Thyroid gland (tissue), 4 donors: ENCODE measurements around the gene PSMA4. TPM values are rescaled to one million over a fixed set of nuclear protein-coding genes. Genes with fewer than 3 reads are reported as not detected.
A peak's percentile ranks its signal among the peaks of the same experiment; 100 is the strongest.

Experiments used
- DNase-seq, 2 donors: peaks; one replicate each; pipeline ENCODE4 v3.0.0-alpha.2; 2019
- H3K27ac ChIP-seq, 3 donors: fragments of 200-600 bp; sonication (generic); 1 replicate in 2 of 3; 2 replicates in 1 of 3; pipeline ENCODE4 v1.5.1; 2016 to 2019; ENCODE audit warnings: mild to moderate bottlenecking in 1 of 3, moderate library complexity in 1 of 3
- H3K27me3 ChIP-seq: fragments of 200-600 bp; sonication (generic); one replicate; pipeline ENCODE4 v1.5.1; 2019
- H3K36me3 ChIP-seq, 2 donors: fragments of 200-600 bp; sonication (generic); one replicate each; pipeline ENCODE4 v1.5.1; 2016 to 2019
- H3K4me1 ChIP-seq, 2 donors: fragments of 200-600 bp; sonication (generic); one replicate each; pipeline ENCODE4 v1.5.1; 2017 to 2019
- H3K4me3 ChIP-seq, 3 donors: fragments of 200-600 bp; sonication (generic); replicated peaks in 1 of 3; 1 replicate in 2 of 3; 2 replicates in 1 of 3; pipeline ENCODE4 v1.5.1; 2016; ENCODE audit warnings: mild to moderate bottlenecking in 1 of 3
- H3K9me3 ChIP-seq: fragments of 200-600 bp; sonication (generic); one replicate; pipeline ENCODE4 v1.5.1; 2017
- POLR2A ChIP-seq, 2 donors: fragments of 450-650 bp; IDR thresholded peaks; one replicate each; pipeline ENCODE4 v1.6.1; 2017; ENCODE audit warnings: antibody characterized with exemption in 2 of 2, mild to moderate bottlenecking in 2 of 2, moderate library complexity in 1 of 2
- WGBS, 2 donors: methylation state at CpG; one replicate each; pipeline ENCODE4 v1.1.5; 2017; 5-methylcytosine and 5-hydroxymethylcytosine counted together
- intact Hi-C: fragments of 100-400 bp; cut with DNase I; formaldehyde crosslinking; loops from one replicate; pipeline ENCODE4 v1.15.1; 2023
- total RNA-seq, 4 donors: library from RNA; depleted of rRNA; stranded (reverse); fragments of >200 nt; gene quantifications; one replicate each; pipeline ENCODE4 v1.2.3, GENCODE V29; 2016
- TF ChIP-seq, protein P1 (sequence below), 6 experiments: fragments of 200-600 bp in 3 of 6; fragments of 450-650 bp in 3 of 6; sonication (generic) in 3 of 6; IDR thresholded peaks; one replicate each; pipeline ENCODE4 v1.5.1; 2016 to 2019; ENCODE audit warnings: antibody characterized with exemption in 6 of 6, mild to moderate bottlenecking in 2 of 6, inconsistent platforms in 1 of 6, moderate library complexity in 1 of 6

PSMA4 gene
- total RNA-seq: 100 to 1,000 TPM; 123 to 185 (median 149) TPM

- TF ChIP-seq, protein P1, sequence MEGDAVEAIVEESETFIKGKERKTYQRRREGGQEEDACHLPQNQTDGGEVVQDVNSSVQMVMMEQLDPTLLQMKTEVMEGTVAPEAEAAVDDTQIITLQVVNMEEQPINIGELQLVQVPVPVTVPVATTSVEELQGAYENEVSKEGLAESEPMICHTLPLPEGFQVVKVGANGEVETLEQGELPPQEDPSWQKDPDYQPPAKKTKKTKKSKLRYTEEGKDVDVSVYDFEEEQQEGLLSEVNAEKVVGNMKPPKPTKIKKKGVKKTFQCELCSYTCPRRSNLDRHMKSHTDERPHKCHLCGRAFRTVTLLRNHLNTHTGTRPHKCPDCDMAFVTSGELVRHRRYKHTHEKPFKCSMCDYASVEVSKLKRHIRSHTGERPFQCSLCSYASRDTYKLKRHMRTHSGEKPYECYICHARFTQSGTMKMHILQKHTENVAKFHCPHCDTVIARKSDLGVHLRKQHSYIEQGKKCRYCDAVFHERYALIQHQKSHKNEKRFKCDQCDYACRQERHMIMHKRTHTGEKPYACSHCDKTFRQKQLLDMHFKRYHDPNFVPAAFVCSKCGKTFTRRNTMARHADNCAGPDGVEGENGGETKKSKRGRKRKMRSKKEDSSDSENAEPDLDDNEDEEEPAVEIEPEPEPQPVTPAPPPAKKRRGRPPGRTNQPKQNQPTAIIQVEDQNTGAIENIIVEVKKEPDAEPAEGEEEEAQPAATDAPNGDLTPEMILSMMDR (IDR thresholded peaks at IDR 0.05): peak in 1 of 6 experiments; percentile 31
- TF ChIP-seq POLR2A (IDR thresholded peaks at IDR 0.05): peak in 1 of 2 donors; percentile 76
- Histone ChIP-seq H3K4me1 (peaks cover 7 to 10% of the 10 kb centered on the region in 2 donors), H3K36me3 (peaks cover 14 to 15% of the 10 kb centered on the region in 2 donors), H3K27ac (peak within 1 kb of the TSS; percentile 92 to 96 (median 94)), H3K4me3 (peak within 1 kb of the TSS; percentile 67 to 98 (median 86)), H3K27me3 (no peaks in the 10 kb centered on the region), H3K9me3 (no peaks in the 10 kb centered on the region)
- WGBS, 2 donors: 0% methylated on average over 17 to 18 of the region's 56 CpGs
- DNase-seq: peak; percentile 92 to 93
- intact Hi-C loops: no loop called here
These were observed at the start of gene PSMA4 for GRCh38 chr15:78540141-78540870. TSS of gene PSMA4 (plus strand) at chr15:78540444. CDS start at chr15:78541928, 1,484 bp downstream.

DNA sequence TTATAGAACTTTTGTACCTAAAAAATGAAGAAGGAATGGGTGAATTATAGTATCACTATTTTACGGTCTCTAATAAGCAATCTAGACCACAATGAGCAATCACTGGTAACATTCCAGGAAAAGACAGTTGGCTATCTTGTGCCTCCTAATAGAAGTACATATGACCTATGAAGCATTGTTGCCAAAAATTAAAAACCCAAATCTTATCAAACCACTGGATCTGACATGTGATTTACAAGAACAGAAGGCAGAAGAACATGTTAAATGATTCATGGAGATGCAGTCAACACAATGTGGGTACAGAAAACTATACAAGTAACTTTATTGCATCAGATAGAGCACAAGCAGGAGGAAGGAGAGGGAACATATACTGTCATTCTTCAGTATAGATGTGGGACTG is 47.4 kb upstream of the PSMA4 start:
- H3K4me1 ChIP-seq: no peaks in the 10 kb centered on the region
- intact Hi-C loops: no loop called here
- no peaks in the 10 kb centered on the region for H3K27me3 ChIP-seq
- peaks cover 31 to 53% of the 10 kb centered on the region in 2 donors for H3K36me3 ChIP-seq
- H3K4me3 ChIP-seq: no peak overlapping the region
- TF ChIP-seq POLR2A (IDR thresholded peaks at IDR 0.05): no peak
- TF ChIP-seq, protein P1 (IDR thresholded peaks at IDR 0.05): no peak
- H3K9me3 ChIP-seq: no peaks in the 10 kb centered on the region
- no peak overlapping the region for H3K27ac ChIP-seq
- no peak for DNase-seq
- 94 to 97% methylated on average over 1 of the region's 1 CpG for WGBS, 2 donors

DNA sequence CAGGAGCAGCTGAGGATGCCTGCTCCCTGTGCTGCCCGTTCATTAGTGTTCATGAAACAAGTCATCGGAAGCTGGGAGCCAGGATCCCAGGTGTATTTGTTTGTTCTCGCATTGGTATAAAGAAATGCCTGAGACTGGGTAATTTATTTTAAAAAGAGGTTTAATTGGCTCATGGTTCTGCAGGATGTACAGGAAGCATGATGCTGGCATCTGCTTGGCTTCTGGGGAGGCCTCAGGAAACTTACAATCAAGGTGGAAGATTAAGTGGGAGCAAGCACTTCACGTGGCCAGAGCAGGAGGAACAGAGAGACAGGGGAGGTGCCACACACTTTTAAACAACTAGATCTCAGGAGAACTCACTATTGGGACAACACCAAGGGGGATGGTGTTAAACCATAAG is 38.4 kb upstream of the PSMA4 start:
- H3K9me3 ChIP-seq: no peaks in the 10 kb centered on the region
- TF ChIP-seq POLR2A (IDR thresholded peaks at IDR 0.05): no peak
- TF ChIP-seq, protein P1 (IDR thresholded peaks at IDR 0.05): no peak
- peaks cover 0 to 3% of the 10 kb centered on the region in 2 donors for H3K4me1 ChIP-seq
- no peak overlapping the region for H3K27ac ChIP-seq
- intact Hi-C loops: no loop called here
- H3K27me3 ChIP-seq: no peaks in the 10 kb centered on the region
- DNase-seq: no peak
- no peak overlapping the region for H3K4me3 ChIP-seq
- 85 to 100% methylated on average over 4 of the region's 4 CpGs for WGBS, 2 donors
- peaks cover 9 to 24% of the 10 kb centered on the region in 2 donors for H3K36me3 ChIP-seq

DNA sequence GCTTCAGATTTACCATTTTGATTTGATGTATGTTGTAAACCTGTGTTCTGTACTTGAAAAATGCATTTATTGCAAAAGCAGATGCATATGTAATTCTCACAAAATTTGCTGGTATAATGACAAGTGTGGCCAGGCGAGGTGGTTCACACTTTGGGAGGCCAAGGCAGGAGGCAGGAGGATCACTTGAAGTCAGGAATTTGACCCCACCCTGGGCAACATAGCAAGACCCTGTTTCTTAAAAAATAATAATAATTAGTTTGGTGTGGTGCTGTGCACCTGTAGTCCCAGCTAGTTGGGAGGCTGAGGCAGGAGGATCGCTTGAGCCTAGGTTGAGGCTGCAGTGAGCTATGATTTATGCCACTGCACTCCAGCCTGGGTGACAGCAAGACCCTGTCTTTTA is 37.6 kb upstream of the PSMA4 start:
- peaks cover 9 to 23% of the 10 kb centered on the region in 2 donors for H3K36me3 ChIP-seq
- H3K4me3 ChIP-seq: no peak overlapping the region
- H3K27me3 ChIP-seq: no peaks in the 10 kb centered on the region
- H3K4me1 ChIP-seq: peaks cover 0 to 5% of the 10 kb centered on the region in 2 donors
- no peak for DNase-seq
- H3K9me3 ChIP-seq: no peaks in the 10 kb centered on the region
- no peak for TF ChIP-seq POLR2A (IDR thresholded peaks at IDR 0.05)
- TF ChIP-seq, protein P1 (IDR thresholded peaks at IDR 0.05): no peak
- 94 to 100% methylated on average over 2 of the region's 2 CpGs for WGBS, 2 donors
- H3K27ac ChIP-seq: no peak overlapping the region
- intact Hi-C loops: no loop called here
